Right lobe of liver (tissue), 6 donors: ENCODE data around the gene GTF2IRD1. TPM values are rescaled to one million over a fixed set of nuclear protein-coding genes. Genes with fewer than 3 reads are reported as not detected.

Source experiments
- ATAC-seq, 4 donors: fragments of 200-7000 bp; cut with Tn5 transposase; one replicate each; pipeline ENCODE4 v1.9.1; 2020; ENCODE audit warnings: mild to moderate bottlenecking in 4 of 4, moderate library complexity in 4 of 4
- DNase-seq, 3 donors: peaks; one replicate each; pipeline ENCODE4 v3.0.0-alpha.2; 2020
- H3K27ac ChIP-seq, 3 donors: fragments of 200-600 bp; one replicate each; pipeline ENCODE4 v1.8.0; 2022
- H3K27me3 ChIP-seq, 2 donors: fragments of 200-600 bp; one replicate each; pipeline ENCODE4 v1.8.0; 2022
- H3K36me3 ChIP-seq, 4 donors: fragments of 200-600 bp; sonication (generic) in 1 of 4; one replicate each; pipeline versions ENCODE4 v1.5.1 to v1.8.0; 2017 to 2022; ENCODE audit warnings: control low read depth in 1 of 4
- H3K4me1 ChIP-seq, 4 donors: fragments of 200-600 bp; sonication (generic) in 1 of 4; one replicate each; pipeline versions ENCODE4 v1.5.1 to v1.8.0; 2017 to 2022; ENCODE audit warnings: control low read depth in 1 of 4
- H3K4me3 ChIP-seq, 3 donors: fragments of 200-600 bp; one replicate each; pipeline ENCODE4 v1.8.0; 2022
- H3K9me3 ChIP-seq, 4 donors: fragments of 200-600 bp; sonication (generic) in 1 of 4; one replicate each; pipeline versions ENCODE4 v1.5.1 to v1.8.0; 2017 to 2022; ENCODE audit warnings: control low read depth in 1 of 4
- CTCF ChIP-seq, 4 donors: fragments of 200-600 bp in 3 of 4; fragments of 450-650 bp in 1 of 4; IDR thresholded peaks; one replicate each; pipeline versions ENCODE4 v1.5.1 to v1.8.0; 2016 to 2022; ENCODE audit warnings: antibody characterized with exemption in 4 of 4, mild to moderate bottlenecking in 2 of 4
- POLR2A ChIP-seq: fragments of 450-650 bp; IDR thresholded peaks from one replicate; pipeline ENCODE4 v1.6.1; 2017; ENCODE audit warnings: antibody characterized with exemption, mild to moderate bottlenecking
- WGBS: methylation state at CpG from one replicate; pipeline ENCODE4 v1.1.6; 2018; ENCODE audit warnings: low coverage, low lambda C conversion rate; ENCODE audit not compliant: insufficient coverage; ENCODE audit errors: missing lambda C conversion rate; 5-methylcytosine and 5-hydroxymethylcytosine counted together
- intact Hi-C, 2 donors: fragments of 100-400 bp; cut with DNase I; formaldehyde crosslinking; loops; one replicate each; pipeline versions ENCODE4 v1.11.2 to v1.14.1; 2022
- total RNA-seq, 6 experiments: library from RNA; depleted of rRNA in 2 of 6; stranded (reverse); fragments of >200 nt in 2 of 6; fragmentation: NEBNext Ultra II Directional in 3 of 6; extraction: Animal tissue kit (Norgen Biotek cat#: 25700) in 3 of 6; gene quantifications; one replicate each; pipeline versions ENCODE4 v1.1.0 to v1.2.4, GENCODE V29; 2016 to 2023
- donor health status: DM: no; HTN: yes; CAD: no.
- donor health status: DM: no; HTN: no; CAD: no.
- donor health status: DM: no; HTN: no; CAD: no.
- donor health status: DM: no; HTN: yes; CAD: no.
- donor health status: DM: no; HTN: yes; CAD: no.

The GTF2IRD1 gene
- total RNA-seq, 6 experiments from 2014 or later: 1.9 to 9.8 (median 6.5) TPM

- H3K9me3 ChIP-seq: no peaks in the 10 kb centered on the region
- no peak for ATAC-seq
- DNase-seq: no peak
- WGBS: 67% methylated on average over 1 of the region's 2 CpGs
- no peaks in the 10 kb centered on the region for H3K36me3 ChIP-seq
- TF ChIP-seq POLR2A: no peak
- no peak for TF ChIP-seq CTCF (IDR thresholded peaks at IDR 0.05)
- no peaks in the 10 kb centered on the region for H3K27me3 ChIP-seq
- H3K4me3 ChIP-seq: no peak overlapping the region
- intact Hi-C loops: no loop called here
- peaks cover 0 to 20% (median 10%) of the 10 kb centered on the region in 4 donors for H3K4me1 ChIP-seq
- H3K27ac ChIP-seq: no peak overlapping the region
These were observed 128.8 kb downstream of the GTF2IRD1 start for GRCh38 chr7:74582447-74583039.

GRCh38 chr7:74583630-74584029 is 129.9 kb downstream of the GTF2IRD1 start:
- H3K27me3 ChIP-seq: no peaks in the 10 kb centered on the region
- no peaks in the 10 kb centered on the region for H3K9me3 ChIP-seq
- H3K27ac ChIP-seq: no peak overlapping the region
- TF ChIP-seq CTCF (IDR thresholded peaks at IDR 0.05): no peak
- TF ChIP-seq POLR2A: no peak
- DNase-seq (no peak), ATAC-seq (no peak)
- H3K36me3 ChIP-seq: no peaks in the 10 kb centered on the region
- WGBS: 100% methylated on average over 1 of the region's 8 CpGs
- H3K4me1 ChIP-seq: peaks cover 0 to 20% (median 10%) of the 10 kb centered on the region in 4 donors
- intact Hi-C loops: no loop called here
- no peak overlapping the region for H3K4me3 ChIP-seq

GRCh38 chr7:74584160-74584954 is 130.7 kb downstream of the GTF2IRD1 start:
- 86% methylated on average over 14 of the region's 17 CpGs for WGBS
- intact Hi-C loops: no loop called here
- peaks cover 0 to 16% (median 9%) of the 10 kb centered on the region in 4 donors for H3K4me1 ChIP-seq
- no peaks in the 10 kb centered on the region for H3K9me3 ChIP-seq
- ATAC-seq: no peak
- H3K27ac ChIP-seq: no peak overlapping the region
- TF ChIP-seq CTCF (IDR thresholded peaks at IDR 0.05): no peak
- TF ChIP-seq POLR2A: no peak
- H3K36me3 ChIP-seq: no peaks in the 10 kb centered on the region
- no peak overlapping the region for H3K4me3 ChIP-seq
- DNase-seq: no peak
- H3K27me3 ChIP-seq: no peaks in the 10 kb centered on the region

- H3K27me3 ChIP-seq: no peaks in the 10 kb centered on the region
- TF ChIP-seq CTCF (IDR thresholded peaks at IDR 0.05): no peak
- H3K36me3 ChIP-seq: no peaks in the 10 kb centered on the region
- DNase-seq: no peak
- no peaks in the 10 kb centered on the region for H3K9me3 ChIP-seq
- no peak overlapping the region for H3K27ac ChIP-seq
- no peak for ATAC-seq
- intact Hi-C loops: no loop called here
- H3K4me1 ChIP-seq: peaks cover 0 to 9% (median 2%) of the 10 kb centered on the region in 4 donors
- no peak overlapping the region for H3K4me3 ChIP-seq
These were observed 132.1 kb downstream of the GTF2IRD1 start for GRCh38 chr7:74585844-74586243.
